ENCODE results near the gene DNAH10. TPM values are rescaled to one million over a fixed set of nuclear protein-coding genes. Genes with fewer than 3 reads are reported as not detected.

DNAH10 gene
- total and polyA plus RNA-seq, 2 of the 13 experiments (the other 11 are each of a cell fraction or from before 2014, with no cell fraction given): 0.01 to 0.02 TPM

- no peak for TF ChIP-seq ZNF513 (CRISPR knock-in tag; conservative IDR thresholded peaks at IDR 0.05)
- no peak for TF ChIP-seq ZNF776 (CRISPR knock-in tag; IDR thresholded peaks at IDR 0.05)
- TF ChIP-seq RFXANK (CRISPR knock-in tag; IDR thresholded peaks at IDR 0.05): no peak
- no peak for TF ChIP-seq HMG20A (CRISPR knock-in tag; IDR thresholded peaks at IDR 0.05; ENCODE audit: borderline replicate concordance)
- no peak for TF ChIP-seq EZH2 (conservative IDR thresholded peaks at IDR 0.05; ENCODE audit: low read depth, low read length)
- no peak for TF ChIP-seq FOXJ3 (CRISPR knock-in tag; IDR thresholded peaks at IDR 0.05; ENCODE audit: borderline replicate concordance)
- TF ChIP-seq BHLHE40 (IDR thresholded peaks at IDR 0.05; ENCODE audit: low read length): no peak
- no peak for TF ChIP-seq ZNF101 (CRISPR knock-in tag; IDR thresholded peaks at IDR 0.05; ENCODE audit: borderline replicate concordance, low read depth)
- TF ChIP-seq GPBP1L1 (CRISPR knock-in tag; IDR thresholded peaks at IDR 0.05): no peak
- no peak for TF ChIP-seq AGO2 (optimal IDR thresholded peaks at IDR 0.05; ENCODE audit: low read depth, low read length)
- TF ChIP-seq ISX (CRISPR knock-in tag; conservative IDR thresholded peaks at IDR 0.05): no peak
- no peak for TF ChIP-seq HES4 (CRISPR knock-in tag; IDR thresholded peaks at IDR 0.05; ENCODE audit: borderline replicate concordance)
- TF ChIP-seq ZNF430 (CRISPR knock-in tag; IDR thresholded peaks at IDR 0.05): no peak
- TF ChIP-seq SIX1 (CRISPR knock-in tag; IDR thresholded peaks at IDR 0.05; ENCODE audit: borderline replicate concordance): no peak
- TF ChIP-seq ZFYVE20 (CRISPR knock-in tag; IDR thresholded peaks at IDR 0.05; ENCODE audit: borderline replicate concordance, low read depth): no peak
- peak; percentile 59 for TF ChIP-seq TEAD3 (CRISPR knock-in tag; optimal IDR thresholded peaks at IDR 0.05; ENCODE audit: borderline replicate concordance)
- TF ChIP-seq POGK (CRISPR knock-in tag; conservative IDR thresholded peaks at IDR 0.05): no peak
- TF ChIP-seq HIVEP1 (CRISPR knock-in tag; IDR thresholded peaks at IDR 0.05): no peak
- TF ChIP-seq CSRNP2 (CRISPR knock-in tag; conservative IDR thresholded peaks at IDR 0.05; ENCODE audit: low read depth): no peak
- no peak for TF ChIP-seq ZNF317 (CRISPR knock-in tag; IDR thresholded peaks at IDR 0.05)
- no peak for TF ChIP-seq ZFP36 (IDR thresholded peaks at IDR 0.05; ENCODE audit: borderline replicate concordance, low read depth, low read length, partially characterized antibody)
Observed at GRCh38 chr12:123905319-123905925, 143.3 kb downstream of the DNAH10 start (continued).
